GM23338 (cell line): ENCODE measurements around the gene PDZD7. TPM values are rescaled to one million over a fixed set of nuclear protein-coding genes. Genes with fewer than 3 reads are reported as not detected.

Experiments used
- ATAC-seq: fragments of 200-7000 bp; cut with Tn5 transposase; 3 replicates; pipeline ENCODE4 v1.9.1; 2020
- DNase-seq: peaks from one replicate; pipeline ENCODE4 v3.0.0-alpha.2; 2015; ENCODE audit warnings: low spot score
- H2AFZ ChIP-seq: fragments of 200-600 bp; sonication (generic); 2 replicates; pipeline ENCODE4 v1.8.0; 2016; ENCODE audit warnings: antibody characterized with exemption, mild to moderate bottlenecking, moderate library complexity
- H3F3A ChIP-seq: fragments of 200-600 bp; sonication (generic); replicated peaks from 2 replicates; pipeline ENCODE4 v1.8.0; 2017; ENCODE audit warnings: antibody characterized with exemption, mixed run types, low read depth
- H3K27ac ChIP-seq: fragments of 200-600 bp; sonication (generic); 2 replicates; pipeline ENCODE4 v1.6.1; 2016; ENCODE audit warnings: low read depth
- H3K27me3 ChIP-seq: fragments of 200-600 bp; sonication (generic); 2 replicates; pipeline ENCODE4 v1.8.0; 2016; ENCODE audit warnings: mild to moderate bottlenecking, mixed run types, moderate library complexity; ENCODE audit not compliant: insufficient read depth
- H3K36me3 ChIP-seq: fragments of 200-600 bp; sonication (generic); 2 replicates; pipeline ENCODE4 v1.8.0; 2016; ENCODE audit warnings: mild to moderate bottlenecking; ENCODE audit not compliant: insufficient read depth
- H3K4me1 ChIP-seq: fragments of 200-600 bp; sonication (generic); 2 replicates; pipeline ENCODE4 v1.8.0; 2016; ENCODE audit warnings: mild to moderate bottlenecking, moderate library complexity; ENCODE audit not compliant: insufficient read depth
- H3K4me2 ChIP-seq: fragments of 200-600 bp; sonication (generic); 2 replicates; pipeline ENCODE4 v1.7.1; 2017; ENCODE audit warnings: mixed run types
- H3K4me3 ChIP-seq: fragments of 200-600 bp; sonication (generic); 2 replicates; pipeline ENCODE4 v1.6.1; 2016; ENCODE audit warnings: mixed run types
- H3K79me2 ChIP-seq: fragments of 200-600 bp; sonication (generic); replicated peaks from 2 replicates; pipeline ENCODE4 v1.8.0; 2017; ENCODE audit warnings: mild to moderate bottlenecking; ENCODE audit not compliant: insufficient read depth
- H3K9me2 ChIP-seq: fragments of 200-600 bp; sonication (generic); 2 replicates; pipeline ENCODE4 v1.8.0; 2017; ENCODE audit not compliant: insufficient read depth
- H4K20me1 ChIP-seq: fragments of 200-600 bp; sonication (generic); replicated peaks from 2 replicates; pipeline ENCODE4 v1.8.0; 2017; ENCODE audit warnings: mild to moderate bottlenecking; ENCODE audit not compliant: insufficient read depth
- H3K27ac Mint-ChIP-seq: 2 replicates; pipeline ENCODE4 v1.8.0; 2020; ENCODE audit warnings: inconsistent platforms, mild to moderate bottlenecking, moderate library complexity, mixed read lengths
- H3K27me3 Mint-ChIP-seq: 3 replicates; pipeline ENCODE4 v1.8.0; 2022; ENCODE audit warnings: low read depth, mild to moderate bottlenecking, moderate library complexity, mixed read lengths, inconsistent platforms; ENCODE audit not compliant: insufficient read depth, poor library complexity
- H3K36me3 Mint-ChIP-seq: 3 replicates; pipeline ENCODE4 v1.8.0; 2021; ENCODE audit warnings: low read depth, mild to moderate bottlenecking, inconsistent platforms, moderate library complexity, mixed read lengths
- H3K4me1 Mint-ChIP-seq: 3 replicates; pipeline ENCODE4 v1.8.0; 2020; ENCODE audit warnings: mild to moderate bottlenecking, inconsistent platforms, mixed read lengths
- H3K4me3 Mint-ChIP-seq: 3 replicates; pipeline ENCODE4 v1.8.0; 2021; ENCODE audit warnings: moderate library complexity, mild to moderate bottlenecking, inconsistent platforms, mixed read lengths
- H3K9me3 Mint-ChIP-seq: 3 replicates; pipeline ENCODE4 v1.8.0; 2020; ENCODE audit warnings: moderate library complexity, mild to moderate bottlenecking, inconsistent platforms, mixed read lengths
- CREB1 ChIP-seq: fragments of 250-450 bp; sonication (Bioruptor Pico); IDR thresholded peaks from 2 replicates; pipeline ENCODE4 v1.5.0; 2020; ENCODE audit warnings: low read depth, mild to moderate bottlenecking, moderate library complexity
- CTCF ChIP-seq, 2 experiments: fragments of 200-600 bp in 1 of 2; sonication (generic) in 1 of 2; conservative IDR thresholded peaks; 2 replicates each; pipeline versions ENCODE4 v1.5.1 to v1.6.1; 2016 to 2017; ENCODE audit warnings: antibody characterized with exemption in 2 of 2, low read depth in 2 of 2, mild to moderate bottlenecking in 2 of 2, moderate library complexity in 1 of 2
- ETS1 ChIP-seq: IDR thresholded peaks from 2 replicates; pipeline ENCODE4 v1.6.1; 2016; ENCODE audit warnings: antibody characterized with exemption
- EZH2 ChIP-seq: fragments of 200-600 bp; sonication (generic); IDR thresholded peaks from one replicate; pipeline ENCODE4 v1.8.0; 2017; ENCODE audit warnings: antibody characterized with exemption, mild to moderate bottlenecking, low read depth; ENCODE audit not compliant: unreplicated experiment
- EZH2phosphoT487 ChIP-seq: fragments of 200-600 bp; sonication (generic); IDR thresholded peaks from one replicate; pipeline ENCODE4 v1.8.1; 2018; ENCODE audit warnings: antibody characterized with exemption; ENCODE audit not compliant: unreplicated experiment
- JUNB ChIP-seq: IDR thresholded peaks from one replicate; pipeline ENCODE4 v1.6.1; 2016; ENCODE audit warnings: antibody characterized with exemption; ENCODE audit not compliant: unreplicated experiment
- NANOG ChIP-seq: IDR thresholded peaks from 2 replicates; pipeline ENCODE4 v1.6.1; 2016; ENCODE audit warnings: antibody characterized with exemption, borderline replicate concordance
- POLR2AphosphoS5 ChIP-seq: IDR thresholded peaks from 2 replicates; pipeline ENCODE4 v1.6.1; 2016; ENCODE audit warnings: antibody characterized with exemption, low read depth
- REST ChIP-seq: IDR thresholded peaks from one replicate; pipeline ENCODE4 v1.6.1; 2018; ENCODE audit warnings: antibody characterized with exemption; ENCODE audit not compliant: unreplicated experiment
- STAT1 ChIP-seq: IDR thresholded peaks from one replicate; pipeline ENCODE4 v1.6.1; 2016; ENCODE audit warnings: antibody characterized with exemption; ENCODE audit not compliant: unreplicated experiment
- ZNF114 ChIP-seq: fragments of 250-450 bp; sonication (Bioruptor Pico); IDR thresholded peaks from 2 replicates; pipeline ENCODE4 v1.5.0; 2020; ENCODE audit warnings: mild to moderate bottlenecking, moderate library complexity
- ZNF331 ChIP-seq: fragments of 250-450 bp; sonication (Bioruptor Pico); IDR thresholded peaks from 2 replicates; pipeline ENCODE4 v1.5.0; 2020; ENCODE audit warnings: low read depth, mild to moderate bottlenecking, moderate library complexity
- ZNF462 ChIP-seq: fragments of 250-450 bp; sonication (Bioruptor Pico); IDR thresholded peaks from 2 replicates; pipeline ENCODE4 v1.5.0; 2020; ENCODE audit warnings: mild to moderate bottlenecking, moderate library complexity
- polyA plus RNA-seq: library from polyadenylated mRNA; unstranded; fragments of >200 nt; fragmentation: Nextera tagmentation; extraction: Ambion mirVana; gene quantifications from 2 replicates; pipeline ENCODE4 v1.2.1, GENCODE V29; 2016
- total RNA-seq: library from RNA; depleted of rRNA; stranded (reverse); fragments of >200 nt; shearing (Covaris generic); gene quantifications from 2 replicates; pipeline ENCODE4 v1.2.3, GENCODE V29; 2014

The PDZD7 gene
- total and polyA plus RNA-seq, 2 experiments from 2014 or later: 1.7 to 2.3 TPM

GRCh38 chr10:100970076-100970913, 60.6 kb downstream of the PDZD7 start:
- Histone ChIP-seq H3K4me3 (peak overlapping the region; percentile 92), H3K79me2 (no peaks in the 10 kb centered on the region), H3K9me2 (no peaks in the 10 kb centered on the region), H2AFZ (peak overlapping the region; percentile 96), H4K20me1 (no peaks in the 10 kb centered on the region), H3K4me1 (peaks cover 26% of the 10 kb centered on the region), H3K27ac (no peak overlapping the region), H3F3A (peaks cover 5% of the 10 kb centered on the region; the same call in 1 of the 2 replicates), H3K27me3 (no peaks in the 10 kb centered on the region), H3K4me2 (peak overlapping the region; percentile 96), H3K36me3 (no peaks in the 10 kb centered on the region)
- Mint-ChIP-seq H3K9me3 (no peaks in the 10 kb centered on the region), H3K27me3 (peaks cover 15% of the 10 kb centered on the region), H3K36me3 (0 out of 3 replicates have a peak, but pooled peaks cover 3% of the 10 kb centered on the region), H3K4me3 (peak overlapping the region; percentile 77), H3K4me1 (peaks cover 32% of the 10 kb centered on the region), H3K27ac (no peak overlapping the region)
- DNase-seq (peak; percentile 52), ATAC-seq (peak; percentile 38)
- TF ChIP-seq CTCF (conservative IDR thresholded peaks at IDR 0.05; ENCODE audit: low read depth in 2 of 2): no peak
- no peak for TF ChIP-seq ZNF331
- TF ChIP-seq EZH2phosphoT487: no peak
- no peak for TF ChIP-seq ETS1
- TF ChIP-seq ZNF462 (CRISPR knock-in tag): no peak
- no peak for TF ChIP-seq POLR2AphosphoS5
- TF ChIP-seq REST: no peak
- TF ChIP-seq EZH2: no peak
- TF ChIP-seq STAT1: no peak
- TF ChIP-seq ZNF114 (CRISPR knock-in tag): no peak
- TF ChIP-seq CREB1: no peak
- no peak for TF ChIP-seq JUNB
- no peak for TF ChIP-seq NANOG
